GM18519 (cell line): ENCODE results near the gene ETS1.
A peak's percentile ranks its signal among the peaks of the same experiment; 100 is the strongest.

Experiments
- ATAC-seq: cut with Tn5 transposase; IDR thresholded peaks from one replicate; pipeline ENCODE4 v1.9.1; 2021; ENCODE audit warnings: mild to moderate bottlenecking, moderate library complexity; ENCODE audit not compliant: unreplicated experiment, low FRiP score

The ETS1 gene

GRCh38 chr11:128506999-128507611, 80.3 kb downstream of the ETS1 start:
- no peak for ATAC-seq

- no peak for ATAC-seq
These were observed 81.0 kb downstream of the ETS1 start for GRCh38 chr11:128506356-128506755.

- no peak for ATAC-seq
These were observed 81.8 kb downstream of the ETS1 start for GRCh38 chr11:128505449-128506065.

GRCh38 chr11:128504486-128504885, 82.9 kb downstream of the ETS1 start:
- ATAC-seq, result no peak

GRCh38 chr11:128503245-128503991, 83.9 kb downstream of the ETS1 start:
- no peak for ATAC-seq

- no peak for ATAC-seq
These were observed 84.6 kb downstream of the ETS1 start for GRCh38 chr11:128502726-128503125.

GRCh38 chr11:128501632-128502549, 85.5 kb downstream of the ETS1 start:
- no peak for ATAC-seq

GRCh38 chr11:128501008-128501407, 86.3 kb downstream of the ETS1 start:
- no peak for ATAC-seq

- no peak for ATAC-seq
These were observed 86.9 kb downstream of the ETS1 start for GRCh38 chr11:128500493-128500892.

- no peak for ATAC-seq
These were observed 87.6 kb downstream of the ETS1 start for GRCh38 chr11:128499613-128500253.

GRCh38 chr11:128498721-128499245, 88.6 kb downstream of the ETS1 start:
- no peak for ATAC-seq

- no peak for ATAC-seq
These were observed 89.6 kb downstream of the ETS1 start for GRCh38 chr11:128497776-128498095.

- peak; percentile 50 for ATAC-seq
These were observed 90.1 kb downstream of the ETS1 start for GRCh38 chr11:128497061-128497775.

GRCh38 chr11:128496692-128497060, 90.7 kb downstream of the ETS1 start:
- ATAC-seq, result peak; percentile 15

- no peak for ATAC-seq
These were observed 91.1 kb downstream of the ETS1 start for GRCh38 chr11:128496249-128496648.

GRCh38 chr11:128494418-128495332, 92.7 kb downstream of the ETS1 start:
- ATAC-seq, result no peak

- ATAC-seq, result no peak
These were observed 93.8 kb downstream of the ETS1 start for GRCh38 chr11:128493570-128493965.

- ATAC-seq, result no peak
These were observed 94.3 kb downstream of the ETS1 start for GRCh38 chr11:128492903-128493569.
